Panc1 (cell line): Measurements from ENCODE around the gene EHBP1. TPM values are rescaled to one million over a fixed set of nuclear protein-coding genes. Genes with fewer than 3 reads are reported as not detected.

Experiments used
- ATAC-seq: fragments of 200-7000 bp; cut with Tn5 transposase; 2 replicates; pipeline ENCODE4 v1.9.1; 2020; ENCODE audit warnings: mild to moderate bottlenecking, moderate library complexity
- BruUV-seq: library from RNA; stranded (reverse); fragments of 400-500 nt; replicated peaks from 2 replicates; lab custom pipeline; 2021; lab: Mats Ljungman, UMichigan
- CTCF ChIA-PET: fragments of 300-600 bp; sonication (Branson Sonifier 250); formaldehyde crosslinking; loops from one replicate; lab custom pipeline; 2022; ENCODE audit warnings: antibody characterized with exemption; lab: Charles Lee
- POLR2A ChIA-PET: fragments of 300-600 bp; sonication (Branson Sonifier 250); formaldehyde crosslinking; loops from one replicate; lab custom pipeline; 2022; ENCODE audit warnings: antibody characterized with exemption; lab: Charles Lee
- DNase-seq: peaks from one replicate; pipeline ENCODE4 v3.0.0-alpha.2; 2010; ENCODE audit warnings: low read depth, low spot score
- H3K27ac ChIP-seq: 2 replicates; pipeline ENCODE4 v1.5.1; 2011; ENCODE audit warnings: mild to moderate bottlenecking, low read length, inconsistent platforms
- H3K27me3 ChIP-seq: fragments of 200-500 bp; sonication (Bioruptor generic); 2 replicates; pipeline ENCODE4 v1.6.0; 2014; ENCODE audit warnings: low read length, inconsistent platforms; ENCODE audit not compliant: control insufficient read depth, insufficient read depth
- H3K36me3 ChIP-seq: fragments of 200-500 bp; sonication (Bioruptor generic); 2 replicates; pipeline ENCODE4 v1.5.1; 2014; ENCODE audit warnings: inconsistent platforms, mild to moderate bottlenecking, low read length, moderate library complexity; ENCODE audit not compliant: control insufficient read depth, insufficient read depth
- H3K4me1 ChIP-seq: 2 replicates; pipeline ENCODE4 v1.5.1; 2011; ENCODE audit warnings: inconsistent platforms, mild to moderate bottlenecking, low read length, moderate library complexity; ENCODE audit not compliant: control insufficient read depth, insufficient read depth
- H3K4me3 ChIP-seq, 2 experiments: 2 replicates each; pipeline ENCODE4 v1.5.1; 2011 to 2012; ENCODE audit warnings: low read depth in 2 of 2, low read length in 2 of 2, mild to moderate bottlenecking in 2 of 2, inconsistent platforms in 1 of 2, moderate library complexity in 1 of 2
- H3K9me3 ChIP-seq: fragments of 200-500 bp; sonication (Bioruptor generic); 2 replicates; pipeline ENCODE4 v1.5.1; 2014; ENCODE audit warnings: low read depth, mild to moderate bottlenecking, inconsistent platforms, low read length, moderate library complexity; ENCODE audit not compliant: control insufficient read depth, insufficient read depth
- POLR2AphosphoS5 ChIP-seq: IDR thresholded peaks from 2 replicates; pipeline ENCODE4 v1.6.1; 2012; ENCODE audit warnings: mild to moderate bottlenecking, low read depth, low read length, moderate library complexity
- SIN3A ChIP-seq: IDR thresholded peaks from 2 replicates; pipeline ENCODE4 v1.6.1; 2012; ENCODE audit warnings: low read depth, mild to moderate bottlenecking, low read length, moderate library complexity, borderline replicate concordance; ENCODE audit not compliant: insufficient read depth
- TCF7L2 ChIP-seq: IDR thresholded peaks from 2 replicates; pipeline ENCODE4 v1.6.1; 2011; ENCODE audit warnings: mild to moderate bottlenecking, low read depth, low read length, inconsistent platforms
- in situ Hi-C: cut with HindIII; loops from 2 replicates; pipeline ENCODE4 v1.10.0; 2016; ENCODE audit warnings: low sequenced_read_pairs, low pct_unique_long_range_greater_than_20kb
- intact Hi-C: fragments of 100-400 bp; cut with micrococcal nuclease; formaldehyde crosslinking; loops from one replicate; pipeline ENCODE4 v1.10.0; 2022; ENCODE audit not compliant: unreplicated experiment
- total RNA-seq: library from RNA; stranded (reverse); gene quantifications from one replicate; pipeline ENCODE4 v1.2.1, GENCODE V29; 2021; ENCODE audit not compliant: unreplicated experiment
- TF ChIP-seq, protein P1 (sequence below), 2 experiments: IDR thresholded peaks; 2 replicates each; pipeline ENCODE4 v1.6.1; 2011 to 2012; ENCODE audit warnings: low read depth in 2 of 2, control low read depth in 1 of 2, low read length in 1 of 2, mild to moderate bottlenecking in 1 of 2, moderate library complexity in 1 of 2; ENCODE audit not compliant: insufficient read depth in 1 of 2
- TF ChIP-seq, protein P2 (sequence below): fragments of 450-650 bp; IDR thresholded peaks from 2 replicates; pipeline ENCODE4 v1.5.1; 2017; ENCODE audit warnings: mild to moderate bottlenecking

EHBP1 gene
- total RNA-seq, 1 experiment from 2014 or later, result 46.1 TPM

DNA sequence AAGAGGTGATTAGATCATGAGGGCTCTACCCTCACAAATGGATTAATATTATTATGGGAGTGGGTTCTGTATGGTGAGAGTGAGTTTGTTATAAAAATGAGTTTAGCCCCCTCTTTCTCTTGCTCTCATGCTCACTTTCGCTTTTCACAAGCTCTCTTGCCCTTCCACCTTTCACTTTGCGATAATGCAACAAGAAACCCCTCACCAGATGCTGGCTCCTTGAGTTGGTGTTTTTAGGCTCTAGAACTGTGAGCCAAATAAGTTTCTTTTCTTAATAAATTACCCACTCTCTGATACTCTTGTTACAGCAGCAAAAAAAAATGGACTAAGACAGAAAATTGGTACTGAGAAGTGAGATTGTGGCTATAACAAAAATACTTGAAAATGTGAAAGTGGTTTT, 106.5 kb downstream of the EHBP1 start:
- H3K27ac ChIP-seq, result no peak overlapping the region
- intact Hi-C loops (no loop called here), in situ Hi-C loops (no loop called here)
- POLR2A ChIA-PET, result no interaction called here
- H3K36me3 ChIP-seq, result no peaks in the 10 kb centered on the region
- no peak overlapping the region for H3K4me3 ChIP-seq
- ATAC-seq (no peak), DNase-seq (no peak)
- H3K9me3 ChIP-seq, result no peaks in the 10 kb centered on the region
- TF ChIP-seq POLR2AphosphoS5 (no peak), SIN3A (no peak), TCF7L2 (no peak)
- TF ChIP-seq, protein P1, sequence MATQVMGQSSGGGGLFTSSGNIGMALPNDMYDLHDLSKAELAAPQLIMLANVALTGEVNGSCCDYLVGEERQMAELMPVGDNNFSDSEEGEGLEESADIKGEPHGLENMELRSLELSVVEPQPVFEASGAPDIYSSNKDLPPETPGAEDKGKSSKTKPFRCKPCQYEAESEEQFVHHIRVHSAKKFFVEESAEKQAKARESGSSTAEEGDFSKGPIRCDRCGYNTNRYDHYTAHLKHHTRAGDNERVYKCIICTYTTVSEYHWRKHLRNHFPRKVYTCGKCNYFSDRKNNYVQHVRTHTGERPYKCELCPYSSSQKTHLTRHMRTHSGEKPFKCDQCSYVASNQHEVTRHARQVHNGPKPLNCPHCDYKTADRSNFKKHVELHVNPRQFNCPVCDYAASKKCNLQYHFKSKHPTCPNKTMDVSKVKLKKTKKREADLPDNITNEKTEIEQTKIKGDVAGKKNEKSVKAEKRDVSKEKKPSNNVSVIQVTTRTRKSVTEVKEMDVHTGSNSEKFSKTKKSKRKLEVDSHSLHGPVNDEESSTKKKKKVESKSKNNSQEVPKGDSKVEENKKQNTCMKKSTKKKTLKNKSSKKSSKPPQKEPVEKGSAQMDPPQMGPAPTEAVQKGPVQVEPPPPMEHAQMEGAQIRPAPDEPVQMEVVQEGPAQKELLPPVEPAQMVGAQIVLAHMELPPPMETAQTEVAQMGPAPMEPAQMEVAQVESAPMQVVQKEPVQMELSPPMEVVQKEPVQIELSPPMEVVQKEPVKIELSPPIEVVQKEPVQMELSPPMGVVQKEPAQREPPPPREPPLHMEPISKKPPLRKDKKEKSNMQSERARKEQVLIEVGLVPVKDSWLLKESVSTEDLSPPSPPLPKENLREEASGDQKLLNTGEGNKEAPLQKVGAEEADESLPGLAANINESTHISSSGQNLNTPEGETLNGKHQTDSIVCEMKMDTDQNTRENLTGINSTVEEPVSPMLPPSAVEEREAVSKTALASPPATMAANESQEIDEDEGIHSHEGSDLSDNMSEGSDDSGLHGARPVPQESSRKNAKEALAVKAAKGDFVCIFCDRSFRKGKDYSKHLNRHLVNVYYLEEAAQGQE (IDR thresholded peaks at IDR 0.05; ENCODE audit: insufficient read depth in 1 of 2, low read depth in 2 of 2, low read length in 1 of 2), result no peak
- TF ChIP-seq, protein P2, sequence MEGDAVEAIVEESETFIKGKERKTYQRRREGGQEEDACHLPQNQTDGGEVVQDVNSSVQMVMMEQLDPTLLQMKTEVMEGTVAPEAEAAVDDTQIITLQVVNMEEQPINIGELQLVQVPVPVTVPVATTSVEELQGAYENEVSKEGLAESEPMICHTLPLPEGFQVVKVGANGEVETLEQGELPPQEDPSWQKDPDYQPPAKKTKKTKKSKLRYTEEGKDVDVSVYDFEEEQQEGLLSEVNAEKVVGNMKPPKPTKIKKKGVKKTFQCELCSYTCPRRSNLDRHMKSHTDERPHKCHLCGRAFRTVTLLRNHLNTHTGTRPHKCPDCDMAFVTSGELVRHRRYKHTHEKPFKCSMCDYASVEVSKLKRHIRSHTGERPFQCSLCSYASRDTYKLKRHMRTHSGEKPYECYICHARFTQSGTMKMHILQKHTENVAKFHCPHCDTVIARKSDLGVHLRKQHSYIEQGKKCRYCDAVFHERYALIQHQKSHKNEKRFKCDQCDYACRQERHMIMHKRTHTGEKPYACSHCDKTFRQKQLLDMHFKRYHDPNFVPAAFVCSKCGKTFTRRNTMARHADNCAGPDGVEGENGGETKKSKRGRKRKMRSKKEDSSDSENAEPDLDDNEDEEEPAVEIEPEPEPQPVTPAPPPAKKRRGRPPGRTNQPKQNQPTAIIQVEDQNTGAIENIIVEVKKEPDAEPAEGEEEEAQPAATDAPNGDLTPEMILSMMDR, result no peak
- no peaks in the 10 kb centered on the region for H3K4me1 ChIP-seq
- CTCF ChIA-PET, result no interaction called here
- no peaks in the 10 kb centered on the region for H3K27me3 ChIP-seq
- no TSS peak for BruUV-seq

DNA sequence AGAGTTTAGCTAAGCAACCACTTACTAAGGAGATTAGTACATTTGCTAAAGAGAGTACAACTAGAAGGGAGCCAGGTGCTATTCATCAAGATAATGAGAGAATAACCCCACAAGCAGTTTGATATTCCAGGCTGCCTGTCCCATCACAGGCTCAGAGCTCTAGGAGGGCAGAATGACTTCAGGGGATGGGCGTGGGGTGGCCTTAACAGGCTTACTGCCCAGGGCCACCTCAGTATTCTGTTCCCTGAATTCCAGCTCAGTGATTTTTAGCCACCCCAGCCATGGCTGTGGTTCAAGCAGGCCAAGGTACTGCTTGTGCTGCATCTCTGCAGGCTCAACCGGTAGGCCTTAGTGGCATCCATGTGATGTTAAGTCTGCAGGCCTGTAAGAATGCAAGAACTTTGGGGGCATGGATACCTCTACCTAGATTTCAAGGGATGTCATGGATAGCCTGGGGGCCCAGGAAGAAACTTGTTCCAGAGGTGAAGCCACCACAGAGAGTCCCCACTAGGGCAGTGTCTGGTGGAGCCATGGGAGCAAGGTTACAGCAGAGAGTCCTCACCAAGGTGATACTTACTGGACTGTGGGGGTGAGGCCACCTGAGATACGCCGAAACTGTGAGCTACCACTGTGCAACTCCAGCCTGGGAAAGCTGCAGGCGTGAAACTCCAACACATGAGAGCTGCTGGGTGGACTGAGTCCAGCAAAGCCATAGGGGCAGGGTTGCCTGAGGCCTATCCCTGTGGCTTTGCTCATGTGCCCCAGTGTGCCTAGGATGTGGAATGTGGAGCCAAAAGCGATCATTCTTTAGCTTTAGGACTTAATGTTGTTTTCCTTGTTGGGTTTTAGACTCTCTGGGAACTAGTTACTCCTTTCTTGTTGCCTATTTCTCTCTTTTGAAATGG, 107.7 kb downstream of the EHBP1 start:
- no peaks in the 10 kb centered on the region for H3K4me1 ChIP-seq
- no peak for TF ChIP-seq SIN3A
- no peak for TF ChIP-seq POLR2AphosphoS5
- TF ChIP-seq, protein P1 (IDR thresholded peaks at IDR 0.05; ENCODE audit: insufficient read depth in 1 of 2, low read depth in 2 of 2, low read length in 1 of 2), result no peak
- TF ChIP-seq, protein P2, result no peak
- TF ChIP-seq TCF7L2, result no peak
- CTCF ChIA-PET, result no interaction called here
- in situ Hi-C loops, result no loop called here
- H3K9me3 ChIP-seq, result no peaks in the 10 kb centered on the region
- BruUV-seq, result no TSS peak
- ATAC-seq, result no peak
- H3K36me3 ChIP-seq, result no peaks in the 10 kb centered on the region
- DNase-seq, result no peak
- H3K27ac ChIP-seq, result no peak overlapping the region
- POLR2A ChIA-PET, result no interaction called here
- no peak overlapping the region for H3K4me3 ChIP-seq
- no peaks in the 10 kb centered on the region for H3K27me3 ChIP-seq
- intact Hi-C loops, result no loop called here
